ENCODE results near the gene CD3D.

GRCh38 chr11:118370774-118371173, 28.3 kb upstream of the CD3D start:
- TF ChIP-seq SIN3A (IDR thresholded peaks at IDR 0.05; ENCODE audit: borderline replicate concordance, insufficient read depth, low read length) (no peak), POLR2AphosphoS5 (IDR thresholded peaks at IDR 0.05; ENCODE audit: low read depth, low read length) (no peak)

Data from PFSK-1 (cell line).